ENCODE data around the gene SLCO3A1.

- no peak for TF ChIP-seq ZNF219 (CRISPR knock-in tag; IDR thresholded peaks at IDR 0.05; ENCODE audit: borderline replicate concordance)
- TF ChIP-seq, protein P1, sequence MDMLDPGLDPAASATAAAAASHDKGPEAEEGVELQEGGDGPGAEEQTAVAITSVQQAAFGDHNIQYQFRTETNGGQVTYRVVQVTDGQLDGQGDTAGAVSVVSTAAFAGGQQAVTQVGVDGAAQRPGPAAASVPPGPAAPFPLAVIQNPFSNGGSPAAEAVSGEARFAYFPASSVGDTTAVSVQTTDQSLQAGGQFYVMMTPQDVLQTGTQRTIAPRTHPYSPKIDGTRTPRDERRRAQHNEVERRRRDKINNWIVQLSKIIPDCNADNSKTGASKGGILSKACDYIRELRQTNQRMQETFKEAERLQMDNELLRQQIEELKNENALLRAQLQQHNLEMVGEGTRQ (CRISPR knock-in tag; IDR thresholded peaks at IDR 0.05) = no peak
Observed at GRCh38 chr15:91898843-91899242, 45.3 kb downstream of the SLCO3A1 start.
